SJSA1 (cell line): ENCODE results near the gene IGFALS. TPM values are rescaled to one million over a fixed set of nuclear protein-coding genes. Genes with fewer than 3 reads are reported as not detected.

ENCODE experiments used
- DNase-seq, 2 experiments: peaks; one replicate each; pipeline ENCODE4 v3.0.0-alpha.2; 2015 to 2020; ENCODE audit warnings: low spot score in 2 of 2, low read depth in 1 of 2
- H3K27ac ChIP-seq: fragments of 250-450 bp; sonication (Bioruptor Pico); 2 replicates; pipeline ENCODE4 v1.5.1; 2020; ENCODE audit warnings: mild to moderate bottlenecking, moderate library complexity
- H3K27me3 ChIP-seq: fragments of 250-450 bp; sonication (Bioruptor Pico); replicated peaks from 2 replicates; pipeline ENCODE4 v1.5.1; 2020; ENCODE audit warnings: mild to moderate bottlenecking, moderate library complexity
- H3K36me3 ChIP-seq: fragments of 250-450 bp; sonication (Bioruptor Pico); 2 replicates; pipeline ENCODE4 v1.5.1; 2020; ENCODE audit warnings: mild to moderate bottlenecking
- H3K4me1 ChIP-seq: fragments of 250-450 bp; sonication (Bioruptor Pico); replicated peaks from 2 replicates; pipeline ENCODE4 v1.6.1; 2021; ENCODE audit warnings: mild to moderate bottlenecking
- H3K4me3 ChIP-seq: fragments of 250-450 bp; sonication (Bioruptor Pico); 2 replicates; pipeline ENCODE4 v1.5.1; 2020; ENCODE audit warnings: mild to moderate bottlenecking
- H3K9me3 ChIP-seq: fragments of 250-450 bp; sonication (Bioruptor Pico); replicated peaks from 2 replicates; pipeline ENCODE4 v1.5.1; 2020; ENCODE audit warnings: mild to moderate bottlenecking
- total RNA-seq: library from RNA; depleted of rRNA; stranded (reverse); fragments of >200 nt; shearing (Covaris generic); gene quantifications from 2 replicates; pipeline ENCODE4 v1.2.3, GENCODE V29; 2014

Gene IGFALS
- total RNA-seq, 1 experiment from 2014 or later: not detected

DNA sequence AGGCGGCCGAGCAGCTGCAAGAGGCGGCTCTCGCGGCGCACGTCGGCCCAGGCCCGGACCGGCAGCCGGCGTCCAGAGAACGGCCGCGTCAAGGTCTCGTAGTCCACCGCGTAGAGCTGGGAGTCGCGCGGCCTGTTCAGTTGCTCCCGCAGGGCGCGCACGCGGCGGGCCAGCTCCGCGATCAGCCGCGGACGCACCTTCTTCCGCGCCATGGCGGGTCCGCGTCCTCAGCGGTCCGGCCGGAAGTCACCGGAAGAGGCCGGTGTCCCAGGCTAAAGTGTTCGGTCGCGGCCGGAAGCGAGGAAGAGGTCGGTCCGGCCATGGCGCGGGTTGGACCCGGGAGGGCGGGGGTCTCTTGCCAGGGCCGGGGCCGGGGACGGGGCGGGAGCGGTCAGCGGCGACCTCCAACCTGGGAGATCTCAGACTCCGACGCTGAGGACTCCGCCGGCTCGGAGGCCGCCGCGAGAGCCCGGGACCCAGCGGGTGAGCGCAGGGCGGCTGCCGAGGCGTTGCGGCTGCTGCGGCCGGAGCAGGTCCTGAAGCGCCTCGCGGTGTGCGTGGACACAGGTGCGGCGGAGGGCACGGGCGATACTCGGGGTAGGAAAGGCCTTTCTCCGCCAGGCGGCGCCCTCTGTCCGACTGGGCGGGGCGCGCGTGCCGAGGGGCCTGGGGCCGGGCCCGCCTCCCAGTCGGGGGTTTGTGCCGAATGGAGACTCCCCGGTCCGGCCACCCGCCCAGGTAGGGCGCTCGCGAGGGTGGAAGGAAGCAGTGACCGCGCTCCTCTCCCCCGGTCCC, 20.4 kb downstream of the IGFALS start, which contains the start of gene MRPS34:
Gene MRPS34, minus strand, starts transcription at position 227 of the 795 bp plus-strand sequence. Its CDS starts 15 bp downstream, at position 212.
- H3K4me3 ChIP-seq: peak within 1 kb of the TSS; percentile 98
- H3K9me3 ChIP-seq: peaks cover 4% of the 10 kb centered on the region
- H3K27me3 ChIP-seq: no peaks in the 10 kb centered on the region
- peaks cover 30% of the 10 kb centered on the region for H3K4me1 ChIP-seq
- DNase-seq: peak; percentile 83 to 87
- peak within 1 kb of the TSS; percentile 55 for H3K27ac ChIP-seq
- peaks cover 89% of the 10 kb centered on the region for H3K36me3 ChIP-seq

DNA sequence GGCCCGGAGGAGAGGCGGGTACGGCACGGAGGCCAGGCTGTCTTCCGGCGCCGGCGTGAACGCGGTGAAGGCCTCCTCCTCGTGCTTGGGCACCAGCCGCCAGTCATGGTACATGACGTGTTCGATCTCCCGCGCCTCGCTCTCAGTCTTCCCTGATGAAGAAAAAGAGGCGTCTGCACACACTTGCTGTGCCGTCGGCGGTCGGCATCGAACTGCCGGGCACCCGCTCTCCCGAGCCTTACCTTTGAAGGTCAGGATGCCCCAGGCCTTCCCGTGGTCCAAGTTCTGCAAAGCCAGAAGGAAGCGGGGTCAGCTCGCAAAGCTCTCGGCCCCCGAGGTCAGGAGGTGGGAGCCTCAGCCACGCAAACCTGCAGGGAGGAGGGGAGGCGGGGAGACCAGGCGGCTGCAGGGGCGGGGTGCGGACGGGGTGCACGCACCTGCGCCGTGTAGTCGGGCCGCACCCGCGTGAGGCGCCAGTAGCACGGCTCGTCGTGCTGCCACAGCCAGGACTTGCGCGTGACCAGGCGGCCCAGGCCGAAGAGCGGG, 21.1 kb downstream of the IGFALS start, which contains the start of gene EME2:
Gene EME2, plus strand, starts transcription at position 449 of the 546 bp plus-strand sequence. CDS start 418 bp downstream, outside the sequence.
- H3K9me3 ChIP-seq: peaks cover 4% of the 10 kb centered on the region
- peak within 1 kb of the TSS; percentile 98 for H3K4me3 ChIP-seq
- peak in 1 of 2 experiments; percentile 47 for DNase-seq
- H3K27ac ChIP-seq: peak within 1 kb of the TSS; percentile 55
- no peaks in the 10 kb centered on the region for H3K27me3 ChIP-seq
- H3K4me1 ChIP-seq: peaks cover 30% of the 10 kb centered on the region
- peaks cover 89% of the 10 kb centered on the region for H3K36me3 ChIP-seq

- peak overlapping the region; percentile 98 for H3K4me3 ChIP-seq
- H3K4me1 ChIP-seq: peaks cover 30% of the 10 kb centered on the region
- no peaks in the 10 kb centered on the region for H3K27me3 ChIP-seq
- H3K27ac ChIP-seq: no peak overlapping the region
- no peak for DNase-seq
- peaks cover 4% of the 10 kb centered on the region for H3K9me3 ChIP-seq
- peaks cover 89% of the 10 kb centered on the region for H3K36me3 ChIP-seq
These were observed 21.6 kb downstream of the IGFALS start for GRCh38 chr16:1771864-1772361.

GRCh38 chr16:1771188-1771863, 22.2 kb downstream of the IGFALS start, which contains the start of gene NME3:
TSS of gene NME3 (minus strand) at chr16:1771543. CDS start at chr16:1771534, 9 bp downstream.
- H3K36me3 ChIP-seq: peaks cover 87% of the 10 kb centered on the region
- H3K27me3 ChIP-seq: no peaks in the 10 kb centered on the region
- peak in 1 of 2 experiments; percentile 24 for DNase-seq
- peak within 1 kb of the TSS; percentile 98 for H3K4me3 ChIP-seq
- peaks cover 4% of the 10 kb centered on the region for H3K9me3 ChIP-seq
- H3K27ac ChIP-seq: no peak within 1 kb of the TSS
- H3K4me1 ChIP-seq: peaks cover 30% of the 10 kb centered on the region

GRCh38 chr16:1770328-1771187, 22.9 kb downstream of the IGFALS start:
- Histone ChIP-seq H3K27me3 (no peaks in the 10 kb centered on the region), H3K27ac (no peak overlapping the region), H3K36me3 (peaks cover 89% of the 10 kb centered on the region), H3K4me3 (peak overlapping the region; percentile 98), H3K9me3 (peaks cover 4% of the 10 kb centered on the region), H3K4me1 (peaks cover 30% of the 10 kb centered on the region)
- no peak for DNase-seq

GRCh38 chr16:1769402-1770300, 23.9 kb downstream of the IGFALS start:
- peaks cover 30% of the 10 kb centered on the region for H3K4me1 ChIP-seq
- H3K27ac ChIP-seq: no peak overlapping the region
- DNase-seq: no peak
- H3K4me3 ChIP-seq: no peak overlapping the region
- H3K27me3 ChIP-seq: no peaks in the 10 kb centered on the region
- H3K36me3 ChIP-seq: peaks cover 89% of the 10 kb centered on the region
- peaks cover 4% of the 10 kb centered on the region for H3K9me3 ChIP-seq

GRCh38 chr16:1768767-1769401, 24.6 kb downstream of the IGFALS start:
- H3K27ac ChIP-seq: no peak overlapping the region
- no peak for DNase-seq
- peaks cover 4% of the 10 kb centered on the region for H3K9me3 ChIP-seq
- no peaks in the 10 kb centered on the region for H3K27me3 ChIP-seq
- H3K4me3 ChIP-seq: no peak overlapping the region
- peaks cover 23% of the 10 kb centered on the region for H3K4me1 ChIP-seq
- H3K36me3 ChIP-seq: peaks cover 89% of the 10 kb centered on the region

- H3K4me3 ChIP-seq: no peak overlapping the region
- no peak for DNase-seq
- no peaks in the 10 kb centered on the region for H3K27me3 ChIP-seq
- H3K36me3 ChIP-seq: peaks cover 92% of the 10 kb centered on the region
- H3K27ac ChIP-seq: no peak overlapping the region
- H3K9me3 ChIP-seq: peaks cover 4% of the 10 kb centered on the region
- peaks cover 19% of the 10 kb centered on the region for H3K4me1 ChIP-seq
These were observed 25.3 kb downstream of the IGFALS start for GRCh38 chr16:1768061-1768766.

DNA sequence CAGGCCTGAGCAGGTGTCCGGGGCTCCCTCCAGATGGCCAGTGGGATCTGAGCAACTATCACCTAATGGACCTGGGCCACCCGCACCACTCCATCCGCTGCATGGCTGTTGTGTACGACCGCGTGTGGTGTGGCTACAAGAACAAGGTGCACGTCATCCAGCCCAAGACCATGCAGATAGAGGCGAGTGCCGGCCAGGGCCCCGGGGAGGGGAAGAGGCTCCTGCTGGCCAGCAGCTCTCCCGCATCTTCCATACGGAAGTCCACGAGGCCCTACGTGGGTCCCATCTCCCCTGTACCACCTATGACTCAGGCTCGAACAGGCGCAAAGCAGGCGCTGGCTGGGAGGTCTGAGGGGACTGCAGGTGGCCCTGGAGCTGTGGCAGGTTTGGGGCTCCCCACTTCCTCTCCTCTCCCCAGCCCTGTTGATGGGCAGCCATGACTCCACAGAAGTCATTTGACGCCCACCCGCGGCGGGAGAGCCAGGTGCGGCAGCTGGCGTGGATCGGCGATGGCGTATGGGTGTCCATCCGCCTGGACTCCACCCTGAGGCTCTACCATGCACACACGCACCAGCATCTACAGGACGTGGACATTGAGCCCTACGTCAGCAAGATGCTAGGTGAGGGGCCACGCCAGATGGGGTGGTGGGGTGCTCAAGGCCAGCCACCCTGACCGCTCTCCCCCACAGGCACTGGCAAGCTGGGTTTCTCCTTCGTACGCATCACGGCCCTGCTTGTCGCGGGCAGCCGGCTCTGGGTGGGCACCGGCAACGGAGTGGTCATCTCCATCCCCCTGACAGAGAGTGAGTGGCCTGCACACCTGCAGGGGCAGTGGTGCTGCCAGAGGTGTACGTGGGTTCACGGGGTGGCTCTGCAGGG, 26.1 kb downstream of the IGFALS start:
- Histone ChIP-seq H3K4me1 (peaks cover 19% of the 10 kb centered on the region), H3K27ac (no peak overlapping the region), H3K36me3 (peaks cover 92% of the 10 kb centered on the region), H3K9me3 (no peaks in the 10 kb centered on the region), H3K4me3 (no peak overlapping the region), H3K27me3 (no peaks in the 10 kb centered on the region)
- no peak for DNase-seq

DNA sequence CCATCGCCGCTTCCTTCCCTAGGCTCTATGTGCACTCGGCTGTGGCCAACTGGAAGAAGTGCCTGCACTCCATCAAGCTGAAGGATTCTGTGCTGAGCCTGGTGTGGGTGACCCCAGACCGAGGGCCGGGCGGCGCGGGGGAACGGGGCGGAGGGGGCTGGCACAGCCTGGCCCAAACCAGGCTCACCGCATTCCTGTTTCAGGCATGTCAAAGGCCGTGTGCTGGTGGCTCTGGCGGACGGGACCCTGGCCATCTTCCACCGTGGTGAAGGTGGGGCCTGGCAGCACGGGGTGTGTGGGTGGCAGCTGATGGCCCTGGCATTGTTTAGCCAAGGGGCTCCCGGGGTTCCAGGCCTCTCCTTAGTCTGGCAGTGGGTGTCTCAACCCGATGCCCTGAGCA, 26.8 kb downstream of the IGFALS start:
- H3K27ac ChIP-seq: no peak overlapping the region
- no peaks in the 10 kb centered on the region for H3K9me3 ChIP-seq
- H3K36me3 ChIP-seq: peaks cover 92% of the 10 kb centered on the region
- H3K4me3 ChIP-seq: no peak overlapping the region
- H3K4me1 ChIP-seq: peaks cover 12% of the 10 kb centered on the region
- no peaks in the 10 kb centered on the region for H3K27me3 ChIP-seq
- no peak for DNase-seq

GRCh38 chr16:1766231-1766630, 27.3 kb downstream of the IGFALS start:
- peaks cover 91% of the 10 kb centered on the region for H3K36me3 ChIP-seq

More at GRCh38 chr16:1766231-1766630, 27.3 kb downstream of the IGFALS start:
- no peaks in the 10 kb centered on the region for H3K27me3 ChIP-seq
- DNase-seq: no peak
- no peaks in the 10 kb centered on the region for H3K9me3 ChIP-seq
- H3K27ac ChIP-seq: no peak overlapping the region
- H3K4me1 ChIP-seq: peaks cover 9% of the 10 kb centered on the region
- no peak overlapping the region for H3K4me3 ChIP-seq
